ENCODE results near the gene SH3RF3. TPM values are rescaled to one million over a fixed set of nuclear protein-coding genes. Genes with fewer than 3 reads are reported as not detected.

SH3RF3 gene
- total RNA-seq, 2 donors from 2014 or later: 0.05 TPM; not detected in 1

DNA sequence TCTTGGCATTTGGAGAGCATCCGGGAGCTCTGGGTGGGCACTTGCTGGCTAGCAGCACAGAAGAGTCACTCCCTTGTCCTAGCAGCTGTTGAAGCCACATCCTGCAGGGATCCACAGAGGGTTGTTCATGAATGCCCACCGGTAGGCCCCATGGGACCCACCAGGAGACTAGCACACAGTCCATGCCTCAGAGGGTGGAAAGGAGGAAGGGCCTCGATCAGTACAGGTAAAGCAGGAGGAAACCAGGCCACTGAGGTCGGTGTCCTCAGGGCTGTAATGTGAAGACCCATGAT lies 279.0 kb downstream of the SH3RF3 start:
- DNase-seq (ENCODE audit: low spot score) (no peak), ATAC-seq (no peak)
- no peak overlapping the region for H3K27ac Mint-ChIP-seq
- H3K4me3 Mint-ChIP-seq: no peak overlapping the region
- peaks cover 5% of the 10 kb centered on the region in 2 donors for H3K4me1 Mint-ChIP-seq (ENCODE audit: low read depth in 2 of 2)
- no peaks in the 10 kb centered on the region for H3K36me3 Mint-ChIP-seq
- H3K9me3 Mint-ChIP-seq: no peaks in the 10 kb centered on the region
- H3K27me3 Mint-ChIP-seq: peaks cover 8 to 13% of the 10 kb centered on the region in 2 donors

DNA sequence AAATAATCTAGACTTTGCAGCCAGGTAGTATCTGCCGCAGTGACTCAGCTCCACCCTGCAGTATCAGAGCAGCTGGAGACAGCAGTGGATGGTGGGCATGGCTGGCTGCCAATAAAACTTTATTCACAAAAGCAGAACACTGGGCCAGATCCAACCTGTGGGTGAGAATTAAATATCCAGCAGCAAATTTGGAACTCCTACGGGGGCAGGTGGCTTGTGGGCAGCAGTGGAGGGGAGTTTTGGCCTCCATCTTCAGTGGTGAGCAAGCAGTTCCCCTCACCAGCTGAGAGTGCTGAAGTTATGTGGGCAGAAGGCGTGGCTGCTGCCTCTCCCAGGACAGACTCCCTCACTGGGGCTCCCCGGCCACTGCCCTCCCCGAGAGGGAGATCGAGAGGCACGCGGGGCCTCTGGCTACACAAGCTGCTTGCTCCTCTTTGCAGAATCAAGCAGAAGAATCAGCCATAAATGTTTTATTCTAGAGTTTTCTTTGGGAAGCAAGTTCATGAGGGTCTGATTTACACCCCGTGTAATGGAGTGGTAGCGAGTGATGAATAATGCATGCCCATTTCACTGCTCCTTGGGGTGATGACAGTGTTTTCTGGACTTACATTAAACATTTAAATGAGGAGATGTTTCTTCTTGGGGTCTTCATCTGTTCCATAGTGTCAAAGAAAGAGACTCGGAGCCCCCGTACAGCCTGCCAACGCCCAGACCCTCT lies 280.5 kb downstream of the SH3RF3 start:
- H3K4me3 Mint-ChIP-seq: no peak overlapping the region
- no peak overlapping the region for H3K27ac Mint-ChIP-seq

DNA sequence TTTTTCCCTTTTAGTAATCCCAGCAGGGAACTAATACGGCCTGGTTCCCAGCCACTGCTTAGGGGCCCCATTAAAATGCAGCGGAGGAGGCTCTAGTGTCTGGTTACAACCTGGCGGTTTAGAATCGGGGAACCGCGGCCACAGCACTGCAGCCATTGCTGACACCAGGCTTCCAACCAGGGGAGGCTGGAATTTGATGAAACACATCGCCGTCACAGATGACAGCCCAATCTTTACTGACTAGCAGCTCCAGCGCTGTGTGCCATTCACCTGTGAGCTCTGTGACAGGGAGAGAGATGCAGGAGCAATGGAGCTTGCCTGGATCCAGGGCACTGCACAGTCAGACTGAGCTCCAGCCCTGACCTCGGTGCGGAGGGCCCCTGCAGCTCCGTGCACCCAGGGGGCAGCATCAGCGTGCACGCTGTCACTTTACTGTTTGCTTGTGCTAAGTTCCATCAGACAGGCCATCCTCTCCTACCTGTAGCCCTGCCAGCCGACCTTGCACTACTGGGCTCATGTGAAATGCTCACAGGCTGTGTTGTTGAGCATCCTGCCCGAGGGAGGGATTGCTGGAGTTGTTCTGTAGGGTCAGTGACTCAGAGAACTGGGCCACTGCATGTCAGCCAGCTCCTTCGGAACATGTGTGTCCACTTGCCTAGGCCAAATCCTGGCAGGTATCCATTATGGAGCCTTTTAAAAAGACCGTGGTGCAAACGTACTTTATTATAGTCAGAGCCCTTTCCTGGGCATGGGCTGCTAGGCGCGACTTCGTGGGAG lies 281.2 kb downstream of the SH3RF3 start:
- no peaks in the 10 kb centered on the region for H3K4me1 Mint-ChIP-seq (ENCODE audit: low read depth in 2 of 2)
- H3K27me3 Mint-ChIP-seq: peaks cover 3 to 4% of the 10 kb centered on the region in 2 donors
- H3K9me3 Mint-ChIP-seq: no peaks in the 10 kb centered on the region
- DNase-seq (ENCODE audit: low spot score): no peak
- H3K4me3 Mint-ChIP-seq: no peak overlapping the region
- no peak for ATAC-seq
- no peaks in the 10 kb centered on the region for H3K36me3 Mint-ChIP-seq
- H3K27ac Mint-ChIP-seq: no peak overlapping the region

More for the DNA sequence above, 280.5 kb downstream of the SH3RF3 start:
- ATAC-seq: no peak
- no peak for DNase-seq (ENCODE audit: low spot score)
- Mint-ChIP-seq H3K27me3 (peaks cover 4 to 10% of the 10 kb centered on the region in 2 donors), H3K4me1 (ENCODE audit: low read depth in 2 of 2) (no peaks in the 10 kb centered on the region), H3K9me3 (no peaks in the 10 kb centered on the region), H3K36me3 (no peaks in the 10 kb centered on the region)

DNA sequence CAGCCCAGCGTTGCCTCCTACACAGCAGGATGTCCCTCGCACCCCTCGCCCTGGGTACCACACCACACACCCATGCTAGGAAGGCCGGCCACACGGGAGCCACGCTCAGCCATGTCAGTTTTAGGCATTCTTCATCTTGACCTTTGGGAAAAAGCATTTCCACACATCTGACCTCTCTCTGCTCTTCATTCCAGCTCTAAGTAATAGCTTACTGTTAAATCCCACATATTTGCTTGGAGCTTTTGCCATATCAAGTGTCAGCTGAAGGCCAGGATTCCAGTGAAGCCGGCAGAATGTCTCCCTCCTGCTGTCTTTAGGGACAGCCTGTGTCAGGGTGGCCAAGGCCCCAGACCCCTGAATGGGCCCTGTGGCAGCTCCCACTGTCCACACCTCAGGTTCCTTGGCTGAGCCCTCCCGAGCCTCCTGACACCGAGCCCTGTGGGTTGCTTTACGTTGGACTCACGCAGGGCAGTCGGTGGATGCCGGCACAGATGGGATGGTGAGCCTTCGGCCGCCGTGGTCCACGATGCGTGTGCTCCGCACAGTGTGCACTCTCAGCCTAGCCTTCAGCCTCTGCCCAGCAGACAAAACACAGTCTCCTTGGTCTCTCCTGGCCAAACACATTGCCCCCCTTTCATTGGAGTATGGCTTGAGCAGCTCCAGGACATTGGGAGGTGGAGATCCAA lies 282.8 kb downstream of the SH3RF3 start:
- DNase-seq (ENCODE audit: low spot score) (no peak), ATAC-seq (no peak)
- no peak overlapping the region for H3K27ac Mint-ChIP-seq
- no peaks in the 10 kb centered on the region for H3K4me1 Mint-ChIP-seq (ENCODE audit: low read depth in 2 of 2)
- H3K27me3 Mint-ChIP-seq: no peaks in the 10 kb centered on the region
- no peaks in the 10 kb centered on the region for H3K9me3 Mint-ChIP-seq
- H3K4me3 Mint-ChIP-seq: no peak overlapping the region
- no peaks in the 10 kb centered on the region for H3K36me3 Mint-ChIP-seq

DNA sequence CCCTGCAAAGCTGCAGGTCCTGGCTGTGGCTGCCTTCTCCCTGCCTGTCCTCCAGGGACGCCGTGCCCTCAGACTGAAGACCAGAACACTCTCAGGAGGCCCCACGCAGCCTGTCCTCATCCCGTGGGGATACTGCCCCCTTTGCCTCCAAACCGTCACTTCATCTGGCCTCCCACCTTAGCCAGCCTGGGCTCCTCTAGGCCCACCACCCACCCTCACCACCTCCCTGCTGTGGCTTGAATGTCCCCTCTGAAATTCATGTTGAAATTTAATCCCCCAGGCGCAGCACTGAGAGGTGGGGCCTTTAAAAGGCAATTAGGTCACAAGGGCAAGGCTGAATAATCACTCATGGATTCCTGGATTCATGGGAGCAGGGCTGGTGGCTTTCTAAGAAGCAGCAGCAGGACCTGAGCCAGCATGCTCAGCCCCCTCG lies 286.6 kb downstream of the SH3RF3 start:
- no peak for ATAC-seq
- no peaks in the 10 kb centered on the region for H3K9me3 Mint-ChIP-seq
- DNase-seq (ENCODE audit: low spot score): no peak
- H3K36me3 Mint-ChIP-seq: no peaks in the 10 kb centered on the region
- no peaks in the 10 kb centered on the region for H3K27me3 Mint-ChIP-seq
- H3K4me1 Mint-ChIP-seq (ENCODE audit: low read depth in 2 of 2): no peaks in the 10 kb centered on the region
- no peak overlapping the region for H3K27ac Mint-ChIP-seq
- no peak overlapping the region for H3K4me3 Mint-ChIP-seq

DNA sequence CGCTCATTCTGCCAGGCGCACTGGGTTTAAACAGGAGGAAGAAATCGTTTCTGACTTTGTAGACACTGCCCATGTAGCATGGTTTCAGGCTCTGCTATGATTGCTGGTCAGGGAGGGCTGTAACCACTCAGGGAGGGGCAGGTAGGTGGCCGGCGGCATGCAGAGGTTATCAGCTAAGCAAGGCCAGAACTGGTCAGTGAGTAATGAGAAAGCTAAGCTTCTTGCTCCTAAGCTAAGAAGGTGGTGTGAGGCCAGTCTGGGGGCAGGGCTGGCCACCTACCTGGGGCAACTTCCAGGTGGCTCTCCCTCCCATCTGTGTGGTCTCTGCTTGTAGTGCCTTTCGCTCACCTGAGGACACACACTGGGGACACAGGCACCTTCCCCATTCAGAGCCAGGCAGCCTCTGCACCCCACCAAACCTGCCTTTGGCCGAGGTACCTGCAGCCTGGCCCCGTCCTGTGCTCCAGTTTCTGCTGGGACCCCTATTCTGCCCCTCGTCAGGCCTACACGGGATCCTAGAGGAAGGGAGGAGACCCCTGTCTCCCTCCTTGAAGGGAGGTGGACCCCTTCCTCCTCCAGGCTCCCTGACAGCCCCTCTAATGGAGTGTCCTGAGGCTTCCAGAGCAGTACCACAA lies 288.8 kb downstream of the SH3RF3 start:
- no peaks in the 10 kb centered on the region for H3K4me1 Mint-ChIP-seq (ENCODE audit: low read depth in 2 of 2)
- no peaks in the 10 kb centered on the region for H3K27me3 Mint-ChIP-seq
- DNase-seq (ENCODE audit: low spot score): no peak
- no peak for ATAC-seq
- no peaks in the 10 kb centered on the region for H3K36me3 Mint-ChIP-seq
- no peaks in the 10 kb centered on the region for H3K9me3 Mint-ChIP-seq
- no peak overlapping the region for H3K4me3 Mint-ChIP-seq
- H3K27ac Mint-ChIP-seq: no peak overlapping the region

DNA sequence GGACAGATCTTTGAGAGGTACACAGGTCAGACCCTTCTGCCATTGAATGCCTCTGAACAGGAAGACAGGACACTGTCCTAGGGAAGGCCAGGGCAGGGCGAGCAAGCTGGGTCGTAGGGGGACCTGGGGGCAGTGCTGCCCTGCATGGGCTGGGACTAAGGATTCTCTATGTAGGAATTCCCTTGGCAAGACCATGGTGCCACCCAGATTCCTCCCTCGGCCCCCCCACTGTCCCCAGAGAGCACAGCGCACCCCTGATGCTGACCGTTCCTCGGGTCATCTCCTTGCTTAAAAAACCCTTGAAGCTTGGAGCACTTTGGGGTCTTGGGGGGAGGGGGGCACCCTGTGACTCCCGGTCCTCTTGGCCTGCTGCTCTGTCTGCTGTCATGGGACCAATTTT lies 289.7 kb downstream of the SH3RF3 start:
- Mint-ChIP-seq H3K4me3 (no peak overlapping the region), H3K4me1 (ENCODE audit: low read depth in 2 of 2) (no peaks in the 10 kb centered on the region), H3K9me3 (no peaks in the 10 kb centered on the region), H3K27me3 (no peaks in the 10 kb centered on the region), H3K27ac (no peak overlapping the region), H3K36me3 (no peaks in the 10 kb centered on the region)
- no peak for ATAC-seq
- no peak for DNase-seq (ENCODE audit: low spot score)

DNA sequence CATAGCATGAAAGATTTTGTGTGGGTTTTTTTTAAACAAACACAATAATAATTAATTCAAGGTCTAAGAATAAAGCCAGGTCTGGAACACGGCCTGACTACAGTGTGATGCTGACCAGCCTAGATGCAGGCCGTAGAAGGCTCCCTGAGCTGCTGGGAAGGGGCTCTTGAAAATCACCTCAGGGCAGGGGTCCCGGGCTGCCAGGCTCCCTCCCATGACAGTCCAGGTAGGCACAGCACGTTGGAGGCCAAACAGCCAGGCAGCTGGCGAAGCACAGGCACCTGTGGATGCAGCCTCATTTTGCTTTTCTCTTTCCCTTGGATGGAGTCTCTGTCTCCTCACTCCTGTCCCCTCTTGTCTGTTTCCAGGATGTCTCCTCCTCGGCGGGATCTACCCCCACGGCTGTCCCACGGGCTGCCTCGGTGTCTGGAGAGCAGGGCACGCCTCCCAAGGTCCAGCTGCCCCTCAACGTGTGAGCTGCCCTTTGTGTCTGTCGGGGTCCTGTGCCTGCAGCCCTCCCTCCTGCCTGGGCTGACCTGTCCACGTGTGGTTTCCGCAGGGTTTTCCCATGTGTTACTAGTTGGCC lies 290.3 kb downstream of the SH3RF3 start:
- Mint-ChIP-seq H3K27me3 (no peaks in the 10 kb centered on the region), H3K4me3 (no peak overlapping the region), H3K4me1 (ENCODE audit: low read depth in 2 of 2) (no peaks in the 10 kb centered on the region), H3K9me3 (no peaks in the 10 kb centered on the region), H3K36me3 (no peaks in the 10 kb centered on the region), H3K27ac (no peak overlapping the region)
- ATAC-seq (no peak), DNase-seq (ENCODE audit: low spot score) (no peak)

DNA sequence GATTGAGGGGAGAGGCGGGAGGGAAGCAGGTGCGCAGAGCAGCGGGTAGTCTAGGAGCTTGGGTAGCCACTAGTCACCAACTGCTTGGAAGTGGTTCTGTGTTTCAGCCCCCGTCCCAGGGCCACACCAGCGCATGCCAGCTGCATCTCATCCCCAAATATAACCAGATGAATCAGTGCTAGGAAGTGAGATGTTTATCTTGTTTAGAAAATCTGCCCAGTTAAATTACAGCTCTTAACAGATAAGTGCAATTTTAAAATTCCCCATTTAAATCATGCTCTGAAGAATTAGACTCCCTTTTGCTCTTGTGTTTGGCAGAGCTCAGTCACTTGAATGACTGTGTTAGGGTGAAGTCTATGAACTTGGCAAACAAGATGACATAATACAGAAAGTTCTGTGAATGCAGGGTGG lies 291.0 kb downstream of the SH3RF3 start:
- Mint-ChIP-seq H3K27ac (no peak overlapping the region), H3K4me1 (ENCODE audit: low read depth in 2 of 2) (no peaks in the 10 kb centered on the region), H3K27me3 (no peaks in the 10 kb centered on the region), H3K9me3 (no peaks in the 10 kb centered on the region), H3K4me3 (no peak overlapping the region), H3K36me3 (no peaks in the 10 kb centered on the region)
- DNase-seq (ENCODE audit: low spot score) (no peak), ATAC-seq (no peak)

DNA sequence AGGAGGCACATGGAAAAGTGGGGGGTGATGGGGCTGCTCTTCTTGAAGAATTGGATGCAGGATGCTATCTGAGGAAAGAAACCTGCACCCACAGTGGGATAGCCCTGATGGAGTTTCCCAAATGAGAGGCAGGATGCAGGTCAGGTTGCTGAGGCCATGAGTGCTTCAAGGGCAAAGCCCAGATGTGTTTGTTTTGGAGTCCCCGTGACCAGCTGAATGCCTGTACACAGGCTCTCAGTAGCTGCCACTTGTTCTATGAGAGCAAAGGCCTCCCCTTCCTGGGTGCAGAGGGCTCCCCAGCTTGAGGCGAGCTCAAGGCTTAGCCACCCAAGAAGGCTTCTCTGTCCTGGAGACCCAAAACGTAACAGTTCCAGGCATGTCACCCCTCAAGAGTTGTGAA lies 292.1 kb downstream of the SH3RF3 start:
- DNase-seq (ENCODE audit: low spot score): no peak
- Mint-ChIP-seq H3K36me3 (no peaks in the 10 kb centered on the region), H3K27me3 (no peaks in the 10 kb centered on the region), H3K27ac (no peak overlapping the region), H3K4me1 (ENCODE audit: low read depth in 2 of 2) (no peaks in the 10 kb centered on the region), H3K4me3 (no peak overlapping the region), H3K9me3 (no peaks in the 10 kb centered on the region)
- ATAC-seq: no peak

DNA sequence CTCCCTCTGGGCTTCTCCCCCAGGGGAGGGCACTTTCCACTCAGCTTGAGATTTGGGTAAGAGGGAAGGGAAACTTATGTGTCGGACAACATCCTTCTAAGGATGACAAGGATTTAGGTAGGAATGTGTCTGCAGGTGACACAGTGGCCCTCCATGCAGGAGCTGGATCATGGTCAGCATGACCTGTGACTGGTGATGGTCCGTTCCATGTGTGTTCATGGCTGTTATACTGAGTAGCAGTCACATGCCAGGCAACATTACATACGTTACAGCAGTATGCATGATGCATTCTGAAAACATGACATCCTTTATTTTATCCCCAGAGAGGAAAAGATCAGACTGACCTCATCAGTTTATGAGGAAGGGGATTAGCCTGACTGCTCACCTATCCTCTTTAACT lies 292.6 kb downstream of the SH3RF3 start:
- ATAC-seq: no peak
- no peaks in the 10 kb centered on the region for H3K27me3 Mint-ChIP-seq
- H3K36me3 Mint-ChIP-seq: no peaks in the 10 kb centered on the region
- no peak overlapping the region for H3K27ac Mint-ChIP-seq
- no peak overlapping the region for H3K4me3 Mint-ChIP-seq
- H3K9me3 Mint-ChIP-seq: no peaks in the 10 kb centered on the region
- DNase-seq (ENCODE audit: low spot score): no peak
- no peaks in the 10 kb centered on the region for H3K4me1 Mint-ChIP-seq (ENCODE audit: low read depth in 2 of 2)

DNA sequence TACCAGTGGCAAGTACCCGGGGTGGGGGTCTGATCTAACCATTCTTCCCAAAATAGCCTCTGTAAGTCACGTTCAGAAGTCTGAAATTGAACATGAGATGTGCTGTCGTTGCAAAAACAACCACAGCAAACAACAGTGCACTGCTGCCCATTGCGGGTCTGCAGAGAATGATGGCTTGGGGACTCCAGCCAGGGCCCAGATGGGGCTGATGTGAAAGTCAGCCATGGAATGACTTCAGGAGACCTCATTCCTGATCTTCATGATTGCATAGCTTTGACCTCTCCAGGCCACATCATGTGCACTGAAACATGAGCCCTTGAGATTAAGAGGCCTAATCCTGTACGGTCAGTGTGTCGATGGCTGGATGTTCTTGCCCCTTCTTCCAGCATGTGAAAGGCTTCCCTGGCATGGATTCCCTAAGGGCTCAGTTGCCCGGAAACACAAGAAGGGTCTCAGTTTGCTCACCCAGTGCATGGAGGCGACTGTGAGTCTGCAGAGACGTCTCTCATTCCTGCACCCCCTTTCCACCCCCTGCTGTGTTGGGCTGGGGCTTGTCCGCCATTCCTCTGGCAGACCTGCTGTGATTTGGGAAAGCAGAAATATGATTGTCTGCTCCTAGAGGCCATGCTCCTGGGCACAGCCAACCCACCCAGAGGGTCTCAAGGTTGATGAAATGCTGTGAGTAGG lies 293.2 kb downstream of the SH3RF3 start:
- Mint-ChIP-seq H3K4me1 (ENCODE audit: low read depth in 2 of 2) (no peaks in the 10 kb centered on the region), H3K36me3 (no peaks in the 10 kb centered on the region), H3K4me3 (no peak overlapping the region), H3K27me3 (no peaks in the 10 kb centered on the region), H3K27ac (no peak overlapping the region), H3K9me3 (no peaks in the 10 kb centered on the region)
- no peak for DNase-seq (ENCODE audit: low spot score)
- ATAC-seq: no peak

DNA sequence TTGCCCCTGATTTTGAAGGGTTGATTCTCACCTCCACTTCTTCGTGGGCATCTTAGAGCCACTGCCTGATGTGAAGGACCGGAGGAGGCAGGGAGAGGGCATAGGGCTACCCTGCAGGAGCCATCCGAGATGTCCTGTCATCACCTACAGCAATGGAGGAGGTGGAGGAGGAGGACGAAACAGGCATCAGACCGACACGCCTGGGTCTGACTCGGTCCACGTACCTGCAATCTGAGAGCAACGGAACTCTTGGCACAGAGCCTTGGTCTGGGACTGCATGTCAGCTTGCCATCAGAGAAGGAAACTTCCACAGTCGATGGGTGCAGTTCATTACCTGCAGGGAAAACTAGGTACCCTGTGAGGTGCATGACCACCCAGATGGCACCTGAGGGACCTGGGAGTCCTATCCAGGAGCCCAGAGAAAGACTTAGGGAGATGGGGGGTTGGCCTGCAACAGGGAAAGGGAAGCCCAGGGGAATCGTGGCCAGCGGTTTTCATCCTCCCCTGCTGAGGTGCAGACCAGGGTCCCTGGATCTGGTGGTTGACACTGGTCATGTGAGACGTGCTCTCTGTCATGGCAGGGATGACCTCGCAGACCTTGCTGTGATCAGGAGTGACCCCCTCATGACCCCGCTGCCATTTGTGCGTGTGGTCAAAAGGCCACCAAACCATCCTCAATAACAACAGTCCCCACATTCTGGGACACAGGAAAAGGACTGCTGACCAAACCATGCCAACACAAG lies 293.9 kb downstream of the SH3RF3 start:
- no peak overlapping the region for H3K27ac Mint-ChIP-seq
- DNase-seq (ENCODE audit: low spot score): no peak
- H3K4me3 Mint-ChIP-seq: no peak overlapping the region
- H3K9me3 Mint-ChIP-seq: no peaks in the 10 kb centered on the region
- ATAC-seq: no peak
- no peaks in the 10 kb centered on the region for H3K4me1 Mint-ChIP-seq (ENCODE audit: low read depth in 2 of 2)
- H3K27me3 Mint-ChIP-seq: no peaks in the 10 kb centered on the region
- no peaks in the 10 kb centered on the region for H3K36me3 Mint-ChIP-seq

Measured in natural killer cell treated with Interleukin-12 subunit alpha and Interleukin-12 subunit beta and Interleukin-15 and Interleukin-18, amount 100 ng/mL, for 72 hours (primary cell).